ENCODE data around the gene ICAM2.

The ICAM2 gene

DNA sequence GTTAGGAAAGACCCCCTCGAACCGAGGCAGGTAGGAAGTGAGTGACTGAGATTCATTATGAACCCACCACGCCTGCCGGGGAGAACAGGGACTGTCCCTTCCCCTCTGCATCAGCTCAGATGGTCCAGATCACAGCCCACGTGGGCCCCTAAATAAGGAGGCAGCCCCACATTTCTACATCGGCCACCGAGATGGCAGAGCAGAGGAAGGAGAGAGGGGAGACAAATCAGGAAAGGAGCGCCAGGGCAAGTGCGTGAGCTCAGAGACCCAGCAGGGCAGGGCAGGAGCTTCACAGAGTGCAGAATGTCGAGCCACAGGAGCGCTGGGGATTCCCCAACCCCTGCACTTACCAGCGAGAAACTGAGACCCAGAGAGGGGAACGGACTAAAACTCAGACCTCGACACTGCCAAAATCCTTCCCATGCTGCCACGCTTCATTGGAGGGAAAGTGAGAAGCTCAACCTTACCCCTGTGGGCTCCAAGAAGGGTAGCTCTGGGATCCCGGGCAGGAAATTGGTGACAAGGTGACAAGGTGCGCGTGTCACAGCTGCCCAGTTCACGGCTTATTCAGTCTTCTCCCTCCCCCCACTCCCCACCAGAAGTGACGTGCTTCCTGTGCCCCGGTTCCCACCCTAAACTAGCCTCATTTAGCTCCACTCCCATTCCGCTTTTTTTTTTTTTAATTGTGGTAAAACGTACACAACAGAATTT is at the start of gene ICAM2:
ICAM2 (minus strand) TSS at position 578 of the 711 bp plus-strand sequence. CDS start 13,942 bp downstream, outside the sequence.
- no peak for DNase-seq

DNA sequence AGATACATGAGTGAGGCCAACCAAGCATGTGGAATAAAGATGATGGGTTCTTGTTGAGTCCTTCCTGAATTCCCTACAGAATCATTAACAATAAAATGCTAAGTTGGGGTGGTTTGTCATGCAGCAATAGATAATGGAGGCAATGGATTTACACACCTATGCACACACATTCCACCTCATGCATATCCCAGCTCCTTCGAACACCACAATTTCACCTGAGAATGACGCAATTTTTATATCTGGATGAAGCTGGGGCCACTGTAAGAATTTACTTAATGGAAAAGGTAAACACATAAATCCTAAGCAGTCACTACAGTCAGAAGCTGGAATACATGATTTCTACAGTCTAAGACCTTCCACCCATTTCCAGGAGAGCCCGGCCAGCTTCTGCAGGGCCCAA is 49.8 kb upstream of the ICAM2 start:
- no peak for DNase-seq

DNA sequence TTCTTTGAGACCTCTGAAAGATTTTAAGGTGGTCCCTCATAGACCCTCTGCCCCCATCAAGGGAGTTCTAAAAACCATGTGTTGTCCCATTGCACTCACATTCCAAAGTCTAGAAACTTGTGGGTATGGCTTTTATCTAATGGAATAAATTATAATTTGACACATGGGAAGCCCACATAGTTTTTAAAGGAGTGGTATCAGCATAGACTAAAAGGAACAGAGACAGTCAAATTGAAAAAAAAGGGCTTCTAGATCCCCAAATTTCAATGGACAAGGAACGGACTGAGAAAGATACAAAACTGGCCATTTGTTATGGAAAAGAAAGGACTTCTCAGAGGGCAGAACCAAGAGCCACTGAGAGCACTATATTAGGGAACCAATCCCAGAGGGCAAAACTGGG is 48.7 kb upstream of the ICAM2 start:
- DNase-seq = no peak

DNA sequence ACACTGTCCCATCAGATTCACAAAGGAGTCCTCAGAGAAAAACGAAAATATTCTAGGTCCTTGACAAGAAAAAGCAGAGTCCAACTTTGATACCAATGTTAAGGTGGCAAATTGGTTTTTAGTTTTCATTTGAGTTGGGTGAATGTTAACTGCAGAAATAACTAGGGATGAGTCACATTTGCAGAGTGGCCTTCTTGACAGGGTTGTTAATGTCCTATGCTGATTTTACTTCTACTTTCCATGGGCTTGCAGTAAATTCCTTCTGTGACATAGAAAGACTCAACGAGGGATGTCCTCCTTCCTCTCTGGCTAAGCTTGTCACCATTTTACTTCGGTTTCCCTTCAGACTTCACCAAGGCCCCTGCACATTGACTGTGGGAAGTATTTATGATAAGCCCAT is 47.2 kb upstream of the ICAM2 start:
- no peak for DNase-seq

DNA sequence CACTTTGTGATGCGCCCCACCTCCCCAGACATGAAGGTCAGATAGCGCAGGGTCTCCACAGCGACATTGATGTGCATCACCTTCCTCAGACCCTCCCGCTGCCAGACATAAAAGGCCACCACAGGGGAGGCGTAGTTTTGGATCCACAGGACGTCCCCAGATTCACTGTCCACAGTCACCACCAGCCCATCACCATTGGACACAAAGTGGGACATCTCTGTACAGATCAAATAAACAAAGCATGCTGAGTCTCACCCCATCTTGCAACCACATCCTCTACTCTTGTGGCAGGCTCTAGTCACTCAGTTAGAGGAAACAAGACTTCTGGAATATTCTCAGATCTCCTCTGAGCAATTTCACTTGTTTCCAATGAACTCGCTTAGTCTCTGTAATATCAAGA is 46.3 kb upstream of the ICAM2 start:
- no peak for DNase-seq

DNA sequence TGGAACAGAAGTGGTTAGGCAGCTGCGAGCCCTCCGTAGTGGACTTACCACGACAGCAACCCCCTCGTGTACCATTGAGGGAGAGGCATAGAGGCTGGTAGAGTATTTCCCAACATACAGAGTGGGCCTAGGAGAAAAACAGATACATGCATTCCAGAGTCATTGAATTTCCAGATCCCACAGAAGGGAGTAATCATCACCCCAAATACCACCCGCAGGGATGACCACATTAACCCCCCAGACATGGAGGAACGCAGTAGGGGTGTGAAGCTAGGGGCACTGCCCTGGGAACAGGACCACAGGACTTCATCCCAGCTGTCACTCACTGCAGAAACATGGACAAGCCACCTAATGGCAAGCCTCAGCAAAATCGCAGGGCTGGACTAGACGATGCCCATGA is 44.7 kb upstream of the ICAM2 start:
- no peak for DNase-seq

DNA sequence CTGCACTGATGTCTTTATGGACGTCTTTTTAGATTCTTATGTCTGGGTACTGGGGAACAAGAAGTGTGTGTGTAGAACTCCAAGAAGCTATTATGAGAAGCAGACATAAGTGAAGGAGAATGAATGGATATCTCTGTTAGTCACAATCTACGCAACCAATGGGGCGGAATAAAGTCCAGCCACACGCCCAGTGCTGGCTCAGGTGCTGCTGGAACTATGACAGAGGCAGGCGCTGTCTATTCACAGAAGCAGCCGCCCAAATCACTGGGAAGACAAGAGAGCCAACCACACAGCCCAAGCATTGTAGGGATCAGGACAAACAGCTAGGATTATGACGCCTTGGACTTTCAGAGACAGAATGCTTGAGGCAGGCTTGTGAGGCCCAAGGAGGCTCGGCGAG is 43.9 kb upstream of the ICAM2 start:
- no peak for DNase-seq

DNA sequence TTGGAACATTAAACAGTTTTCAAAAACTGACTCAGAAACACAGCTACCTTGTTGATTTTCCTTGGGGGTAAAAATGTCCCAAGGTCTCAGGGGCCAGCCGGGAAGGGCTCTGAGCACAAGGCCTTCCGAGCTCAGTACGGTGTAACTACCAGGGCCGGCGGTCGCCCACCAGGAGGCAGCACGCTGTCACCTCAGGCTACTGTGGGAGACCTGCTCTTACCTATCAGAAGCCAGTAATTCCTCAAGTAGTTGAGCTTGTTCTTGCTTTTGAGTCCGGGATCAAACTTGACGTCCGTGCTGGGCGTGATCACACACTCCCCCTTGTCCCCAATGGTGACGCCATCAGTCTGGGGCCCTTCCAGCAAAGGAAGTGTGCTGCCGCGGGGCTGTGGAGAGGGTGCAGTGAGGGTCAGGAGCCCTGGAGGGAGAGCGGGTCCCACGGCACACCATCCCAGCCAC is 43.4 kb upstream of the ICAM2 start:
- no peak for DNase-seq

DNA sequence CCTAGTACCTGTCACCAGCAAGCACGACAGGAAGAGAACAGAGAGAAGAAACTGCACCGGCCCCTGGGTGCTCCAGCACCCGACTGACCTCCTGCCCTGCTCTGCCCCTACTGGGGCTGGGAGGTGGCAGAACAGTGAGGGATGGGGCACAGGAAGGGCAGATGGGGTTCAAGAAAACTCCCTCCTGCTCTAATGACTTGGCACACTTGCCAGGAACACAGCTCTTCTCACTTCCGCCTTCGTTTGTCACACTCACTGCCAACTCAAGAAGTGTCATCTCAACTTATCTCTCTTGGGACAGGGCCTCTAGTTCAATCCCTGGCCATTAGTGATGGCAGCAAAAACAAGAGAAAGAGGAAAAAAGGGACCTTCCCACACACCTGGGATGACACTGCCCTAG is 42.7 kb upstream of the ICAM2 start:
- no peak for DNase-seq

DNA sequence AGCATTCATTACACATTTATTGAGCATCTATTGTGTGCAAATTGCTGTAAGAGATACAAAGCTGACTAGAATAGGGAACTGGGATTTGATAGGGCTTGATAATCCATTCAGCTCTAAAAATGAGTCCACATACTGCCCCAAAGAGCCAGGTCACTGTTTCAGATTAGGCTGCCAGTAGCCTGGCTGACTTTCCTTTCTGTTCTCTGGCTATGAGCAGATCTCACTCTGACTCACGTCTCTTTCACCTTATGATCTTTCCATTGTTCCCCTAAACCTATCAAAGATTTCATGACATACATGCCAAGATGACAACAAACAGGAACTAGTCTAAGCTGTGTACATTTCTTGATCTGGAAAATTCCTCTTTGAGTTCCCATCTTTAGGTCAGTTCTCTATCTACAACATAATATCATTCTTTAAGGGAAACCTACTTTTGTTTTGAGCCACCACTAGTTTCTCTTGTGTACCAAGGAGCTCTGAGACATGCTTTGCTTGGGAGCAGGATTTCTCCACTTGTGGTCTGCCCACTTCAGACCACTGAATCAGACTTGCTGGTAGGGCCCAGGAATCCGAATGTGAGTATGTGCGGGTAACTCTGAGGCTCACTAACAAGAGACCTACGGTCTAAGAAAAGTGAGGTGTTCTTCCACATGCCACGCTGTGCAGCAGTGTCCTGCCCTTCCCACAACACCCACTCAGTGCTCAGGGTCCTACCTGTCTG is 40.9 kb upstream of the ICAM2 start:
- DNase-seq = no peak

DNA sequence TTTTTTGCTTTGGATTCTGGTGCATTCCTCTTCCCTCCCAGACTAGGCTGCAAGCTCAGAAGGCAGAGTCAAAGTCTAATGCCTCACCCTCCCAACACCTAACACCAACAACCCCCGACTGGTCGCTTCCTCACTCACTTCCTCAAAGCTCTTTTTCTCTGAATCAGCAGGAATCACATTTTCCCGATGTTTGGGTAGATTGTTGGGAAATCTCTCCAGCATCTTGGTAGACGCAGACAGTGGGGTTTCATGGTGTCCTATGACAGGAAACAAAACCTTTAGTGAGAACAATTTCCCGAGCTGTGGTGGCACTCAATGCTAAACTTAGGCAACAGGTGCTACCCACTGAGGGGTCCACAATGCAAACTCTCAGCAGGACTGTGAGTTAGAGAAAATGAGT is 39.9 kb upstream of the ICAM2 start:
- DNase-seq = no peak

DNA sequence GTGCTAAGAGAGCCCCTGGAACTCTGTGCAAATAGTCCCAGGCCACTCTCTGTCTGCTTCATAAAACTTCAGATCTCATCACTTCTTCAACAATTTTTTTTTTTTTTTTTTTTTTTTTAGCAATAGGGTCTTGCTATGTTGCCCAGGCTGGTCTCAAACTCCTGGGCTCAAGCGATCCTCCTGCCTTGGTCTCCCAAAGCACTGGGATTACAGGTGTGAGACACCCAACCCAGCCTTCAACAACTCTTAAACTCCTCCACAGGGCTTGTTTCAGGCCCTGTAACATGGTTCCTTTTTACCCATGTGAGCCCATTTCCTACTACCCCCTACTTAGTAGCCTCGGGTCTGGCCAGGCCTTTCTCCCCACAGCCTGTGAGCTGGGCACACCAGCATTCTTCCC is 39.3 kb upstream of the ICAM2 start:
- DNase-seq = no peak

DNA sequence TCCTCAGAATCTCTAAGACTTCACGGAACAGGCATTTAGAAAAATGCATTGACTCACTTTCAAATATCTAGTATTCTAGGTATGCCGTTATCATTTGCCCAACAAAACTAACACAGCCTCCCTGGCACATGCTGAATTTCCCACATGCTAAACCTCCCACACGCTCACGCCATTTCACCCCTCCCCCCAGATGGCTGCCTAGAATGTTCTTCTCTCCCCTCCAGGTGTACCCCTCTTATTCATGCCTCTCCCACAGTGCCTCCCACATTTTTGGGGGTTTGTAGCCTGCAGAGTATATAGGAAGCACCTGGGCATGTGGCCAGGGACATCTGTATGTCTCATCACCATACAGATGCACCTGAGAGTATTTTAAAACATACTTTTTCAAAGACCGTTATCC is 38.2 kb upstream of the ICAM2 start:
- no peak for DNase-seq

DNA sequence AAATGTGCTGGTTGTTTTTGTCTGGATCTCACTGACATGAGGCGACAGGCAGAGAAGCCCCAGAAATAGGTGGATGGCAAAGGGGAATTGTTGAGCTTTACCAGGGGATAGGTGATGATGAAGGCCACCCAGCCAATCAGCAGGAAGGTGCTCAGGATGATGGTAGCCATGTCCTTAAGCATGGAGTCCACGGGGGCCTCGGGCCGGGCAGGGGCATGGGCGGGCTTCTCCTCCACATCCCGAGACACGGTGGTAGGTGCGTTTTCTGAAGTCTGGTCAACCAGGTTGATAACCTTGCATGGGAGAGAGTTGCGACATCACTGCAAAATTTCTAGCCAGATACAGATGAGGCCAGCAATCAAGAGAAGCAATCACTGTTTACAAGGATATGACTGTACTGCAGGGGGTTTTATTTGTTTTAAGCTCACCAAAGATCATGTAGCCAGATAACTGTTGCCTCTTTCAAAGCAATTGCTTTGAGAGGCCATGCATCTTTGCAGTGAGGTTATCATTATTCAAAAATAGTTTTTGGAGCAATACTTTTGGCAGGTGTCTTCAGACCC is 37.3 kb upstream of the ICAM2 start:
- DNase-seq = no peak

DNA sequence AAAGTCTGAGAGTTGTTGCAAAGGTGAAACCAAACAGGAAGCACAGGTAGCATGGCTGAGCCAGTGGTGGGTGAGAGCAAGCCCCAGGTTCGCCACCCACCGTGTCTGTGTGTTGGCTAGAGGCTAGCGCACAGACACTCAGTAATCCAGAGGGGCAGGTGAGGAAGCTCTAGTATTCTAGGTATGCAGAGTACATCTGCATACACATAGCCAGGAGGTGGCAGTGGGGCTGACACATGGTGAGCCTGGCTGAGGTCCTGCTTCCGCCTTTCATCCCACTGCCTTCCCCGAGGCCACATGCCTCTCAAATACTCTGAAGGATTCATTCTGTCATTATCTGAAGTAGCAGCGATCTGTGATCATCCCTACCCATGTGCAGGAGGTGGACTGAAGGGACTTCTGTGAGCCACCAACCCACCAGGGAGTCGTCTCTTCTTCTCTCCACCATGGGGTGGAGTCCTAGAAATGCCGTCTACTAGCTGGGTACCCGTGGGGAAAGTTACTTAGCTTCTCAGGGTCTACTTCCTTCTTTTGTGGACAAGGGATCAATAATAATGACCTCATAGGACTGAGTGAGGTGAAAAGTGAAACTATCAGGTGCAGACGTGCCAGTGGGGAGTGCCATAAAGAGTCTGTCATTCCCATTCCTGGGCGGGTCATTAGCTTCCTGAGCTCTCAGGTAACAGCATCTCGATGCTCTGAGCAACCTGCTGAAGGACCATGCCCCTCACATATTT is 36.0 kb upstream of the ICAM2 start:
- DNase-seq = no peak

DNA sequence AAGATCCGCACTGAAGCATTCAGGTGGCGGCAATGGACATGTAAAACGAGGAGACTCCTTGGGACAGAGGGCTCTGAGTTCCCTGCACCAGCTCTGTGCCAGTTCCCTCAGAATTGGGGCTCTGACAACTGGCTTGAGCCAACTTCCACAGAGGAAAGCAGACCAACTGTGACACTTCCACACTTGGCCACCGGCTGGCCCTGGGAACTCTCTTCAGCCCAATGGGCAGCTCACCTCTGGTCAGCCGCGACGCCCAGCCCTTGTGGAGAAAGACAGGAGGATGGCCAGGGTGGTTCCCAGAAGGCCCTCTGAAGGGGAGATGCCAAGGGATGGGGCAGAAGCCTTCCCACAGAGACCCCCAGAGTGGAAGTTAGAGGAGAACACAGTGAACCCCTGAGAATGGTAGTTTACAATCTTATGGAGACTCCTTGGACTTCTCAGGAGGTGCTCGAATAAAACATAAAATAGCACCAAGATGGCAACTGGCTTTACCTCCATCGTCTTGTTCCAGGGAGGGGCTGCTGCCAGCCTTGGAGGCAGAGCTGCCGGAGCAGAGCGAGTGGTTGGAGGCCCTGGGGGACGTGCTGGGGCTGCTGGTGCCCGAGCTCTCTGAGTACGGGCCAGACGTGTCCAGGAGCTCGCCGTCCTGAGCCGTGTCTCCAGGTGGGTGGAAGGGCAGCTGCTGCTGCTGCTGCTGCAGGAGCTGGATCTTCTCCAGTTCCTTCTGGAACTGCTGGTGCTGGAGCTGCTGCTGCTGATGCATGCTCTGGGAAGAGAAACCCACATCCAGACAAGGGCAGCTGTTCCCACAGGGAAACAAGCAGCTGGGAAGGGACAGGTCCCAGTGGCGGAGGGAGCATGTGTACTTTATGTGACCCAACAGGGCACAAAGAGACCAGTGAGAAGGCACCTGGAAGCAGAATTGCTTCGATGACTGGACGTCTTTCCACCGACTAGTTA is 35.0 kb upstream of the ICAM2 start:
- no peak for DNase-seq

DNA sequence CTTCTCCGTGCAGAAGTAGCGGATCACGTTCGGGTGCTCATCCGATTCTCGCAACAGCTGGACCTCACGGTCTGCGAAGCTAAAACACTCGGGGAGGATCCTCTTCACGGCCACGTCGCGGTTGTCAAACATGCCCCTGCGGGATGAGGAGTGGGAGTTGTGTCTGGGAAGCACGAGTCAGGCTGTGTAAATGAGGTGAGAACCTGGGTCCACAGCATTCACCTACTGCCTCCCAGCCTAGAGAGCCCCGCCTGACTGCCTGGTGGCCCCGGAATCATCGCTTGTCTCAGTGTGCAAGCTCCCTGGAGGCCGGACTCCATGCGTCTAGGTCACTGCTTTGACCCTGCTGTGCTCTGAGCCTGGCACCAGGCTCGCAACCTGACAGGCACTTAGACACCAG is 33.9 kb upstream of the ICAM2 start:
- DNase-seq = no peak

DNA sequence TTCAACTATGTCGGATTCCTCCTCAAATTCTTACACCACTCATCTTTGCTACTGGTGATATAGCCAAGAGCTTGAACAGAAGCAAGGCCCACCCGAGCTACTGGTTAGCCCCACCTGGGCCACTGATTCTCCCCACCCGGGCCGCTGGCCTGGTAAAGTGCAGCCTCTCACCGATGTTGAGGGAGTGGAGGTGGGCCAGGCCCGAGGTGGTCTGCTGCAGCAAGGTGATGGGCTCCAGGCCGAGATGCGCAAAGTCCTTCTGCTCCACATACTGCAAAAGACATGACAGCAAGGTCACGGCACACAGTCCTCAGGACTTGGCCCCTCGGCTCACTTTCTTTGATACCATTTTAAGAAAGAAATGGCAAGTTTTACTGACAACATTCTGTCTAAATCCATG is 32.7 kb upstream of the ICAM2 start:
- no peak for DNase-seq

DNA sequence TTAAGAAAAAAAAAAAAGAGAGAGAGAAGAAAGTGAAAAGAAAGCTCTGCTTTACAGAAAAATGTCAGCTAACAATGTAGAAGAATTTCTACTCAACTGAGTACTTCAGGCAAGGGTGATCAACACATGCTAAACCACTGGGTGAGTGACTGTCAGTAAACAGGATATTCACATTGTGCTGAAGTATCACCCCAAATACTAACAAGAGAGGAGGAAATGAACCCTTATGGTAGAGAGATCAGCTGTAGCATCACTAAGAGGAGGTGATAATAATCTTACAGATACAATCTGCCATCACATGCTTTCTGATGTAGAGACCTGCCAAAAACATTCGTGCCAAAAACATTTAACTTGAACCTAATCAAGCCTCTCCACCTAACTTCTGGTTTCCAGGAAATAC is 30.7 kb upstream of the ICAM2 start:
- DNase-seq = no peak

DNA sequence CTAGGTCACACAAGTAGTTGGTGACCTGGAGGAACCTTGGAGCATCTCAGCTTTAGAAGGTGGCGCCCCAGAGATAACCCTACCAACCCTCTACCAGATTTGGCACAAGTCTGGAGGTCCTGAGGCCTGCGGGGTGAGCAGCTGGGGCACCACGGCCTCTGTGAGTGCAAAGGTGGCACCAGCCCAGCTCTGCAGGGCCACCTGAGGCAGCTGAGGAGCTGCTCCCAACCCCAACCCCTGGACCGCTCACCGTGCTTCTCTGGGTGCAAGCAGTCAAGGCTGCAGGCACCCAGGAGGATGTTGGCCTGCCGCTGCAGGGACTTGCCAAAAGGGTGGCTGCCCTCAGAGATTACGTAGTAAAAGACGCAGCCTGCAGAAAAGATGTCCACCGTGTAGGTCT is 28.4 kb upstream of the ICAM2 start:
- no peak for DNase-seq

DNA sequence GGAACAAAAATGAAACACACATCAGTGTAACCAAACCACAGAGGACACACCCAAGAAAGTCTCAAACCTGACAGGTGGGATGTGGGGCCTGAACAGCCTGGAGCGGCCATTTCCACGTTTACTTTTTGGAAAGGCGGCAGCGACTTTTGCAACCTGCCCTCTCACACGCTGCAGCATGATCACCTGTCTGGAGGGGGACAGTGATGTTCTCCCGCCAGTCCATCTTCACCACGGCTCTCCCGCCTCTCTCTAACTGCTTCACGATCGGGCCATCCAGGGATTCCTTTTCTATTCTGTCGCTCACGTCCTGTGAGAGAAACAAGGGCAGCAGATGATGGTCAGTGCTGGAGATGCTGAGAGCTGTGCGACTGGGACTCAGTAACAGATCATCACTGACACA is 24.7 kb upstream of the ICAM2 start:
- no peak for DNase-seq

DNA sequence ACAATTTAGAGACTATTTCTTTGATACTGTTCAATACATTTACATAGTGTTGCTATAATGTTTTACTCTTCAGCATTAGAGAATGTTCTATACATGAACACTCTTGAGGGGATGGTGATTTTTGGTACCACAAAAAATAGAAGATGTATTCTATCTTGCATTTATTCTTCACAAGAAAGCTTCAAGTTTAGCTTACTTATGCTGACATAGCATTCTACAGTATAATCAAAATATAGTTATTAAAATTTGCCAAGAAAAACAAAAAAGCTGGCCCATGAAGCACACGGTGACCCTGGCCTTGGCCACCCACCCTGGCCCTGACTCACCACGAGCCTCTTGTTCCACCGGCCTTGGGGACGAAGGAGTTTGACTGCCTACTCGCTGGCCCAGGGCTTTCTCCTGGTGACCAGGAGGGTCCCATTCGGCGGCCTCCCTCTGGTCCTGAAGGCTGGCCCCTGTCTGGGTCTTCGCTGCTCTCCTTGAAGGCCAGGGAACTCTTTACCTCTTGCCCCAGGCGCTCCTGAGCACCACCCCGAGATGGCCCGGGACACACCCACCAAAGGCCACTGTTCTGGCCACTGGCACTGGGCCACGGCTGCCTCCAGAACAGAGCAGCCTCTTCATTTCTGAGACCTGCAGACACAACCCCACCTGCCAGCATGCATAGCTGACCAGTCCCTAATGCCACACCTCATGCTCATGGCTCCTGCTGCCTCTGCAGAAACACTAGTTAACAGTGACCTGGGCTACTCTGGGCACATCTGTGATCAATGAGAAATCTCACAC is 22.5 kb upstream of the ICAM2 start:
- no peak for DNase-seq
